HT-29 (cell line): Measurements from ENCODE around the gene SERINC5. TPM values are rescaled to one million over a fixed set of nuclear protein-coding genes. Genes with fewer than 3 reads are reported as not detected.
"Not testable (repeated sequence)": the region's sequence is repeated elsewhere in the genome, so short reads cannot be mapped to it uniquely, and the experiment has no call there.

Experiments used
- DNase-seq: peaks from one replicate; pipeline ENCODE4 v3.0.0-alpha.2; 2015; ENCODE audit warnings: low spot score
- total RNA-seq: library from RNA; depleted of rRNA; stranded (reverse); fragments of >200 nt; shearing (Covaris generic); gene quantifications from 2 replicates; pipeline ENCODE4 v1.2.3, GENCODE V29; 2014

Gene SERINC5
- total RNA-seq, 1 experiment from 2014 or later, result 47.2 TPM

GRCh38 chr5:80198399-80198798 lies 57.4 kb downstream of the SERINC5 start:
- no peak for DNase-seq

- DNase-seq, result no peak
These were observed 59.9 kb downstream of the SERINC5 start for GRCh38 chr5:80195837-80196400.

GRCh38 chr5:80194468-80194867 lies 61.4 kb downstream of the SERINC5 start:
- DNase-seq, result no peak

- no peak for DNase-seq
These were observed 62.4 kb downstream of the SERINC5 start for GRCh38 chr5:80193401-80193800.

GRCh38 chr5:80192507-80193241 lies 63.2 kb downstream of the SERINC5 start:
- no peak for DNase-seq

GRCh38 chr5:80191991-80192398 lies 63.9 kb downstream of the SERINC5 start:
- DNase-seq, result no peak

GRCh38 chr5:80191397-80191796 lies 64.5 kb downstream of the SERINC5 start:
- no peak for DNase-seq

GRCh38 chr5:80190960-80191359 lies 64.9 kb downstream of the SERINC5 start:
- DNase-seq, result no peak

- DNase-seq, result no peak
These were observed 66.1 kb downstream of the SERINC5 start for GRCh38 chr5:80189701-80190100.

GRCh38 chr5:80189201-80189600 lies 66.6 kb downstream of the SERINC5 start:
- no peak for DNase-seq

GRCh38 chr5:80187421-80188090 lies 68.3 kb downstream of the SERINC5 start:
- DNase-seq, result no peak

GRCh38 chr5:80185535-80185934 lies 70.3 kb downstream of the SERINC5 start:
- DNase-seq, result not testable (repeated sequence)

- DNase-seq, result peak; percentile 26
These were observed 70.8 kb downstream of the SERINC5 start for GRCh38 chr5:80185095-80185494.

GRCh38 chr5:80184235-80185023 lies 71.4 kb downstream of the SERINC5 start:
- DNase-seq, result peak; percentile 79

- peak; percentile 50 for DNase-seq
These were observed 72.1 kb downstream of the SERINC5 start for GRCh38 chr5:80183728-80184234.

- DNase-seq, result peak; percentile 59
These were observed 72.9 kb downstream of the SERINC5 start for GRCh38 chr5:80182809-80183580.

GRCh38 chr5:80181618-80182211 lies 74.1 kb downstream of the SERINC5 start:
- peak; percentile 97 for DNase-seq

GRCh38 chr5:80177236-80177635 lies 78.6 kb downstream of the SERINC5 start:
- DNase-seq, result no peak

- no peak for DNase-seq
These were observed 80.5 kb downstream of the SERINC5 start for GRCh38 chr5:80175337-80175736.

- no peak for DNase-seq
These were observed 81.1 kb downstream of the SERINC5 start for GRCh38 chr5:80174790-80175189.
